ENCODE data around the gene MCAM. TPM values are rescaled to one million over a fixed set of nuclear protein-coding genes. Genes with fewer than 3 reads are reported as not detected.

MCAM gene
- total RNA-seq, 1 donor from 2014 or later: 65.5 TPM

- DNase-seq: peak; percentile 9
These were observed 27.5 kb upstream of the MCAM start for GRCh38 chr11:119344291-119345010.

- DNase-seq: no peak
These were observed 26.8 kb upstream of the MCAM start for GRCh38 chr11:119343726-119344125.

- no peak for DNase-seq
These were observed 25.6 kb upstream of the MCAM start for GRCh38 chr11:119342362-119343130.

- no peak for DNase-seq
These were observed 25.0 kb upstream of the MCAM start for GRCh38 chr11:119342023-119342300.

GRCh38 chr11:119341222-119342022 lies 24.5 kb upstream of the MCAM start:
- DNase-seq: no peak

GRCh38 chr11:119340335-119341221 lies 23.6 kb upstream of the MCAM start, which contains the start of gene C1QTNF5:
Gene C1QTNF5 (minus strand): TSS chr11:119340883. CDS start chr11:119340397, 486 bp downstream.
- DNase-seq: peak; percentile 68

GRCh38 chr11:119339589-119340334 lies 22.8 kb upstream of the MCAM start:
- DNase-seq: peak; percentile 17

GRCh38 chr11:119338965-119339588 lies 22.1 kb upstream of the MCAM start:
- no peak for DNase-seq

GRCh38 chr11:119338318-119338890 lies 21.5 kb upstream of the MCAM start:
- DNase-seq: peak; percentile 50

GRCh38 chr11:119337581-119338317 lies 20.8 kb upstream of the MCAM start:
- no peak for DNase-seq

- DNase-seq: no peak
These were observed 20.0 kb upstream of the MCAM start for GRCh38 chr11:119336744-119337469.

- DNase-seq: no peak
These were observed 19.0 kb upstream of the MCAM start for GRCh38 chr11:119335655-119336543.

GRCh38 chr11:119335091-119335654 lies 18.2 kb upstream of the MCAM start:
- no peak for DNase-seq

GRCh38 chr11:119334174-119334930 lies 17.4 kb upstream of the MCAM start, which contains the start of gene RNF26:
Gene RNF26 (plus strand): TSS chr11:119334527. CDS start chr11:119335123, 596 bp downstream.
- DNase-seq: peak; percentile 99

GRCh38 chr11:119332111-119332765 lies 15.3 kb upstream of the MCAM start:
- no peak for DNase-seq

GRCh38 chr11:119330237-119330636 lies 13.3 kb upstream of the MCAM start:
- no peak for DNase-seq
